DMS 273 treated with DMSO at 0.1 percent for 48 hours (cell line): ENCODE data around the gene PIK3AP1.
"Not testable (repeated sequence)": the region's sequence is repeated elsewhere in the genome, so short reads cannot be mapped to it uniquely, and the experiment has no call there.

Experiments used
- DNase-seq: peaks from one replicate; lab custom pipeline; 2025; lab: John Stamatoyannopoulos, UW

Gene PIK3AP1, protein sequence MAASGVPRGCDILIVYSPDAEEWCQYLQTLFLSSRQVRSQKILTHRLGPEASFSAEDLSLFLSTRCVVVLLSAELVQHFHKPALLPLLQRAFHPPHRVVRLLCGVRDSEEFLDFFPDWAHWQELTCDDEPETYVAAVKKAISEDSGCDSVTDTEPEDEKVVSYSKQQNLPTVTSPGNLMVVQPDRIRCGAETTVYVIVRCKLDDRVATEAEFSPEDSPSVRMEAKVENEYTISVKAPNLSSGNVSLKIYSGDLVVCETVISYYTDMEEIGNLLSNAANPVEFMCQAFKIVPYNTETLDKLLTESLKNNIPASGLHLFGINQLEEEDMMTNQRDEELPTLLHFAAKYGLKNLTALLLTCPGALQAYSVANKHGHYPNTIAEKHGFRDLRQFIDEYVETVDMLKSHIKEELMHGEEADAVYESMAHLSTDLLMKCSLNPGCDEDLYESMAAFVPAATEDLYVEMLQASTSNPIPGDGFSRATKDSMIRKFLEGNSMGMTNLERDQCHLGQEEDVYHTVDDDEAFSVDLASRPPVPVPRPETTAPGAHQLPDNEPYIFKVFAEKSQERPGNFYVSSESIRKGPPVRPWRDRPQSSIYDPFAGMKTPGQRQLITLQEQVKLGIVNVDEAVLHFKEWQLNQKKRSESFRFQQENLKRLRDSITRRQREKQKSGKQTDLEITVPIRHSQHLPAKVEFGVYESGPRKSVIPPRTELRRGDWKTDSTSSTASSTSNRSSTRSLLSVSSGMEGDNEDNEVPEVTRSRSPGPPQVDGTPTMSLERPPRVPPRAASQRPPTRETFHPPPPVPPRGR

DNA sequence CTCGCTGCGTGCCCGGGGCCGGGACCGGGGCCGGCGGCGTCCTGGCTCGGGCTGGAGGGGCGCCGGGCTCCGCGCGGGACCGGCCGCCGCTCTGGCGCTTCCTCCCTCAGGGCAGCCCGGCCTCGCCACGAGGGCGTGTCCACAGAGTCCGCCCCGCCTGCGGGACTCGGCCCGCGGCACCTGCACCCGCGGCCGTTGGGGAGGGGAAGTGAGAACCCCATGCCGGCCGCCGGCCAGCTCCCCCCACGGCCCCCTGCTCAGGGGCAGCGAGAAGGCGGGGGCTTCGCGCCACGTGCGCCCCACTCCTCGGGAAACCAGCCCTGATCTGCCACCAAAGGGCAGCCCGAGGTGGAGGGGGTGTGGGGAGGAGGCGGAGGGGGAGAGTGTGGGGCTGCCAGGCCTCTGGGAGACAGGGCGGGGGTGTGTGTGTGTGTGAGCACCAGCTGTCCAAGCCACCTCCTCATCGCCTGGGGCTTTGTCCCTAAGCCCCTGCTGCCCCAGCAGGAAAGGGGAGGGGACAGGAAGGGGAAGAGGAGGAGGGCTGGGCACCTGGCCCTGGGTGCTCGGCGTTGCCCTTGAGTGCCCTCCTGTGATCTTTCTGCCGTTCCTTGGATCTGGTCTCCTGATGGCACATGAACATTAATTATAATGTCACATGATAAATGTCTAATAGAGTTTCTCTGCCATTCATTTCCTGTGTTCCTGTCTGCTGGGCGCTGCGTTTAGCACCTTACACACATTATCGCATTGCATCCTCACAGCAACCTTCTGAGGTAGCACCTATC, at the start of gene PIK3AP1:
TSS of gene PIK3AP1 (minus strand) at position 93 of the 785 bp plus-strand sequence. CDS start 120 bp downstream, outside the sequence.
- peak; percentile 39 for DNase-seq

DNA sequence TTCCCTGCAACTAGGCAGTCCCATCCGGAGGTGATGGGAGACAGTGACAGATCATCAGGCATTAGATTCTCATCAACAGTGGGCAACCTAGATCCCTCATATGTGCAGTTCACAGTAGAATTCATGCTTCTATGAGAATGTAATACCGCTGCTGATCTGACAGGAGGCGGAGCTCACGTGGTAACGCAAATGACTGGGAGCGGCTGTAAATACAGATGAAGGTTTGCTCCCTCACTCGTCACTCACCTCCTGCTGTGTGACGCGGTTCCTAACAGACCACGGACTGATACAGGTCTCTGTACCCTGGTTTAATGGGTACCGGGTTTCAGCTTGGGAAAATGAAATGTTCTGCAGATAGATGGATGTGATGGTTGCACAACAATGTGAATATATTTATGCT, 47.8 kb upstream of the PIK3AP1 start:
- DNase-seq, result no peak

DNA sequence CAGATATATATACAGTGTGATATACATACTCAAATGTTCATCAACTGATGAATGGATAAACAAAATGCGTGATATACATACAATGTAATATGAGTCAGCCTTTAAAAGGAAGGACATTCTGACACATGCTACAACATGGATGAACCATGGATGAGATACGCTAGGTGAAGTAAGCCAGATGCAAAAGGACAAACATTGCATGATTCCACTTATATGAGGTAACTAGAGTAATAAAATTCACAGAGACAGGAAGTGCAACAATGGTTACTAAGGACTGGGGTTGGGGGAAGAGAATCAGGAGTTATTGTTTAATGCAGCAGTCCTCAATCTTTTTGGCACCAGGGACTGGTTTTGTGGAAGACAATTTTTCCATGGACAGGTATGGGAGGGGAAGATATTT, 47.3 kb upstream of the PIK3AP1 start:
- DNase-seq, result no peak

DNA sequence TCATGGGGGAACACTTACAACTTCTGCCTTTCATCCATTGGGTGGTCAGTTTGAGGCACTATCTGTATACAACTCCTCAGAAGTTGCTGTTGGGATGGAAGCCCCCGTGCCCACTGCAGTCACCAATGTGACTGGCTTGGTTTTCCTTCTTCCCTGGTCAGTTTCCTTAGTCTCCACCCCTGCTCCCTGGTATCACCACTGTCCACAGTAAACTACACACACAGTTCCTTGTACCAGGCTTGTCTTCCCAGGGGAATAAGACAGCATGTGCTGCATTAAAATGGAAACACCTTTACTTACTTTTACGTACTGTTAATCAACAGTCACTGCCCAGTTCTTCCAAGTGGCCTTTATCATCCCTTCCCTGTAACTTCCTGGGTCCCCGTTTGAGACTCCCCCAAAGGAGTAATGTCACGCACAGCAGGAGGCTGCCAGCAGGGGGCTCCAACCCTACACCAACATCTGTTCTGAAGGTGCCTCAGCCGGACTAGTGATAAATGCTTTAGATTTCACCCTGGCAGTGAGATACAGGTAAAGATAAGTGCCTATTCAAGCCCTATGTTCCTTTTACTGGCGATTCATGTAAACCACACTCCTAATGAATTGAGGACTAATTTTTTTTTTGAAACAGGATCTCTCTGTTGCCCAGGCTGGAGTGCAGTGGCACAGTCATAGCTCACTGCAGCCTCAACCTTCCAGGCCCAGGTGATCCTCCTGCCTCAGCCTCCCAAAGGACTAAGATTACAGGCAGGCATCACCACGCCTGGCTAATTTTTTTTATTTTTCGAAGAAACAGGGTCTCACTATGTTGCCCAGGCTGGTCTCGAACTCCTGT, 45.3 kb upstream of the PIK3AP1 start:
- peak; percentile 42 for DNase-seq

DNA sequence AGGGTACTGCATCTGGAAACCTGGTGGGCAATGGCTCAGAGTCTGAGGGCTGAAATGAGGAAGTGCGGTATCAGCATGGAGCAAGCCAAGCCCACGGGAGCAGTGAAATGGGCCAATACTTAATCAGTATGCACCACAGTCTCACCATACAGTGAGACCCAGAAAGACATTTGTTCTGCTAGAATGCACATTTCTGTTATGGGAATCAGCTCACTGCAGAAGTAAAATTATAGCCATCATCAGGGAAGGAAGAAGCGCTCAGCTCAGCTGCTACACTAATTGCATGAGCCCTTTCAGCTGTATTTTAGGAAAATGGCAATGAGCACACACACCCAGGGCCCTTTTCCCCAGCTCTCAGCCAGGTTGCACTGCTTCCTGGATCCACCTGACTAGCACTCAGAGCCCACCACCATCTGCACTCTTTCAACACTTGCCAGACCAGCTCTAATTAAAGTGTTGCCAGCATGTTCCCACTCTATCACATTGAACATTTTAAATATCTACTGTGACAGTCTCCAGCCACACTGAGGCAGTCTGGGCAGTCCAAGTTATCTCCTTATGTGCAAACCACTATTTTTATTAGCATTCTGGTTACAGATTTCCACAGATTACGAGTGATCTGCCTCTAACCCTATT, 44.2 kb upstream of the PIK3AP1 start:
- DNase-seq, result no peak

DNA sequence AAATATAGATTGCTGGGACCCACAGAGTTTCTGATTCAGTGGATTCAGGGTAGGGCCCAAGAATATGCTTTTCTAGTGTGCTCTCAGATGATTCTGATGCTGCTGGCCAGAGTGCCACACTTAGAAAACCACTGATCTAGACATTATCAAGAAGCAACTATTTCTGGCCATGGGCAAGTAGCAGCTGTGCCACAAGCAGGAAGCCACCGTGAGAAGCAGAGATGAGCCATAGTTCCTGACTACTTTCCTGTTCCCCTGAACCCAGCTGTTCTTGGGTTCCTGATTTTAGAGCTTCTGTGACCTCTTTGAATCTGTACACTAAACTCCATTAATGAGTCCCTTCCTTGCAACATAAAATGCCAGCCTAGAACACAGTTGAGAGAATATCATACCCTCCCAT, 38.1 kb upstream of the PIK3AP1 start:
- no peak for DNase-seq

DNA sequence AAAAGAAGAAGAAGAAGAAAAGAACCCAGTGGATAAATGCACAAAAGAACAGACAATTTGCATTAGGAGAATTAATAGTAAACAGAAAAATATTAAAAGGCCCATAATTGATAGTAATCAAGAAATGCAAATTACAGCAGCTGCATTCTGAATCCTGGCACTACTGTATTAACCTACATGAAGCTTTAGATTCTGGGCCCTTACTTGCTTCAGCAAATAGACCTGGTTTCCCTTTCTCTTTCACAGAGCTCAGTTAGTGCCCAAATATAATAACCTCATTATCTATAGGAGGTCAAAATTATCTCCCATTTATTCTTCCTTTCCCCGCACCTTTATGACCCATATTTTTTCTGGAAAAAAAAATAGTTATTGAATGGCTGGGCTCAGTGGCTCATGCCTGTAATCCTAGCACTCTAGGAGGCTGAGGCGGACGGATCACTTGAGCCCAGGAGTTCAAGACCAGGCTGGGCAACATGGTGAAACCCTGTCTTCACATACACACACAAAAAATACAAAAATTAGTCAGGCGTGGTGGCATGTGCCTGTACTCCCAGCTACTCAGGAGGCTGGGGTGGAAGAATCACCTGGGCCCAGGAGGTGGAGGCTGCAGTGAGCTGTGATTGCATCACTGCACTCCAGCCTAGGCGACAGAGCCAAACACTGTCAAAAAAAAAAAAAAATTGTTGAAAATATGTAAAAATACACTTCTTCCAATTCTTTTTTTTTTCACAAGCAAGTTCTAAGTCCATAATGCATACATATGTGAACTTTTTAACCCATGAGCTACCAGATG, 36.0 kb upstream of the PIK3AP1 start:
- no peak for DNase-seq

DNA sequence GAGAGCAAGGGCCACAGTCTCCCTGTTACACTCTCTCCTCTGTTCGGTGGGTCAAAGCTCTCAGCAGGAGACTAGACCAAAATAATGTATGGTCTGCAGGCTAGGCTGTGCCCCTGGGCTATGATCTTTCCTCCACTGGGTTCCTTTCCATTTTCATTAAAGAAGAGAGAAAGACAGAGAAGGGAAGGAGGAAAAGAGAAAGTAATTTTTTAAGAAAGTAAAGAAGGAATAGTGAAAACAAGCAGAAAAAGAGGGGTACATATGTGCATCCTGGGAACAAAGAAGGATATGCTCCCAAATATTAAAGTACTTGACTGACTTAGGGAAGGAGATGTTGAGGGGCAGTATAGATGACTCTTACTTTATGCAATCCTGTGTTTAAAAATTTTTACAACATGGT, 33.6 kb upstream of the PIK3AP1 start:
- no peak for DNase-seq

DNA sequence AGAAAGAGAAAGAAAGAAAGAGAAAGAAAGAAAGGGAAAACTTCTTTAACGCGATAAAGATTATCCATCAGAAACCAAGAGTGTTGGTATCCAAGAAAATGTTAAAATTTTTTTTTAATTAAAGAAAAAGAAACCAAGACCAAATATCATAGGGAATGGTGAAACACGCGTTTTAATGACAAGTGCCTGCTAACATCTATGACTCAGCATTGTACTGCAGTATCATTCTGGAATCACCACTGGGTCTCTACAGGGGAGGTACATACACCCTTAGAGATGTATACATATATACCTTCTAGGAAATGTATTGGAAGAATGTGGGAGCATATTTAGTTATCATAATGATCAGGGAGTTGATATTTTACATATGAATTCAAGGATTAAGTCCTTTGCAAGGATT, 32.1 kb upstream of the PIK3AP1 start:
- no peak for DNase-seq

DNA sequence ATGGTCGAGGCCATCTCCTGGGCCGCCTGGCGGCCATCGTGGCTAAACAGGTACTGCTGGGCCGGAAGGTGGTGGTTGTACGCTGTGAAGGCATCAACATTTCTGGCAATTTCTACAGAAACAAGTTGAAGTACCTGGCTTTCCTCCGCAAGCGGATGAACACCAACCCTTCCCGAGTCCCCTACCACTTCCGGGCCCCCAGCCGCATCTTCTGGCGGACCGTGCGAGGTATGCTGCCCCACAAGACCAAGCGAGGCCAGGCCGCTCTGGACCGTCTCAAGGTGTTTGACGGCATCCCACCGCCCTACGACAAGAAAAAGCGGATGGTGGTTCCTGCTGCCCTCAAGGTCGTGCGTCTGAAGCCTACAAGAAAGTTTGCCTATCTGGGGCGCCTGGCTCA, 30.0 kb upstream of the PIK3AP1 start:
- DNase-seq, result not testable (repeated sequence)

DNA sequence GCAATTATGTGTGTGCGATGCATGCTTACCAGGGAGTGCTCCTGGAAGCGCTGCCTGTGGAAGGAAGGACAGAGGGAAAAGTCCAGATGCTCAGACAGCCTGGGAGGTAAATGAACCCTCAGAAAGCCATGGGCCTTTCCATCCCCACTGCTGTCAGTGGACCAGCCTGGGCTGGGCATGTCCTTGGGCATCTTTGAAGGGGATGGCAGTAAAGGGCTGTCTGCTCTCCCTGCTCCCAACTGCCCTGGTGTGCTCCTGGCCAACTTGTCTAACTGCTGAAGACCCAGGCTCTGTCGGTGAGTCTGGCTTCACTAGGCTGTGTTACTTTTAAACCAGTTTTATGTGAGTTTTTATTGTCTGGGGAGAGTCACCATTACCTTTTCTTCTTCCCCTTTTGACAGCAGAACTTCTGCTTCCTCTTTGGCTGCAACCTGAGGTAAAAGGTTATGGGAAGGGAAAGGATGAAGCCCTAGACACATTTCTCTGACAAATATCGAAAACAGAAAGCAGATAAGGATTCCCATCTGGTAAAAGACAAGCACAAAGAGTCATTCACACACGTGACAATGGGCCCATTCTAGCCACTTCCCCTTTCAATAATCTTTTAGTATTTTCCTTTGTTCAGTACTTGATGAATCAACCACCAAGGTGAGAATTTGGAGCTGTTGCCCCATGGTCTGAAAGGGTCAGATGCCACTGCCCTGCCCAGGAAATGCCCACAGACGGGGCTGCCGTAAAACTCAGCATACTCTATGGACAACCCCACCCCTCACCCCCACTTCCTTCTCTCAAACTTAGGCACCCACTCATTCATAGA, 27.6 kb upstream of the PIK3AP1 start:
- no peak for DNase-seq

DNA sequence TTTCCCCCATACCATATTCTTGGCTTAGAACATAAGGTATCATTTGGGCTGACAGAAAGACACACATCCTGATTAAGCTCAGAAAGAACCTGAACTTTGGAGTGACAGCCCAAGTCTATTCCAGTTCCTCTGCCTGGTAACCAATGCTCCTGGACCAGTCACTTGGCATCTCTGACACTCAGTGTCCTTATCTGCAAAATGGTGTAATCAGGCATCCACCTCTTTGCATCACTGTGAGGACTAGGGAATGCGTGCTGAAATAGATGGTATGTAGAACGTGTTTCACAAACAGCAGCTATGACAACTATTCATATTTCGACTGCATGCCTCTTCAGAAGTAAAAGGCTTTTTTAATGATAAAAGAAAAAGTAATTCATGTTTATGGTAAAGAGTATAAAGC, 26.2 kb upstream of the PIK3AP1 start:
- DNase-seq, result no peak

DNA sequence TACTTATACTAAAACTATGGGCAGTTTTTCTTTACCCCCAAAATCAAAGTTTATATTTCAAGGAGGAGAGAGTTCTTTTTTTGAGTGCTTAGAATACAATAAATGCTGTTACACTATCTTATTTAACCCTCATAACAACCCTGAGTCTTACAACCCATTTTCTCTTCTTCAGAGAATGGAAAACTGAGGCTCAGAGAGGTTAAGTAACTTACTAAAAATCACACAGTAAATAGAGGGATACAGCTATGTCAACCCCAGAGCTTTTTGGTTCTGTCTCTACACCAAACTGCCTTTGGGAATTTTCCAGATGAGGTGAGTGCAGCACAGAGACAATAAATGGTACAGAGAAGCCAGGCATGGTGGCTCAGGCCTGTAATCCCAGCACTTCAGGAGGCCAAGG, 25.6 kb upstream of the PIK3AP1 start:
- DNase-seq, result no peak

DNA sequence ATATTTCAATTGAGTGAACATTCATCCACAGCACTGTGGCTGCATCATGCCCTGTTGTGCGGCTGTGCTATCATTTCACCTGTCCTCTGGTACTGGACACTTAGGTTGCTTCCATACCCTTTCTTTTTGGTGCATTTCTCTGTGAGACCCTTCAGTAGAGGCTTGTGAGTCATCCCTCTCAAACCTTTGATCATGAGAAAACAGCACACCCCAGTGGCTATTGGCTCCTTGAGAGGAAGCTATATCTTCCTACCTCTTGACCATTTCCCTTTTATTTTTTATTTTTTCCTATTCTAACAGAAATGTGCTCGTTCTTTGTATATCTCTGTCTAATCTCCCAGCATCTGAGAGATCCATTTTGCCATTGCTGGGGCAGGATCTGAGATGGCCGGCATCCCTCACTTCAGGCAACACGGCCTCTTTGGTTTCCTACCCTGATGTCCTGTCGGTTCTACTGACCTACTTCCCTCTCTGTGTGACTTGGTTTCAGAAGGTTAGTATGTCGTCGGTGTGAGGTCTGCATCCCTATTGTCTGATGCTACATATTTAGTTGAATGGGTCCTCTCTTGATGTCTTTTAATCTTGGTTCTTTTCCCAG, 23.8 kb upstream of the PIK3AP1 start:
- DNase-seq, result no peak

DNA sequence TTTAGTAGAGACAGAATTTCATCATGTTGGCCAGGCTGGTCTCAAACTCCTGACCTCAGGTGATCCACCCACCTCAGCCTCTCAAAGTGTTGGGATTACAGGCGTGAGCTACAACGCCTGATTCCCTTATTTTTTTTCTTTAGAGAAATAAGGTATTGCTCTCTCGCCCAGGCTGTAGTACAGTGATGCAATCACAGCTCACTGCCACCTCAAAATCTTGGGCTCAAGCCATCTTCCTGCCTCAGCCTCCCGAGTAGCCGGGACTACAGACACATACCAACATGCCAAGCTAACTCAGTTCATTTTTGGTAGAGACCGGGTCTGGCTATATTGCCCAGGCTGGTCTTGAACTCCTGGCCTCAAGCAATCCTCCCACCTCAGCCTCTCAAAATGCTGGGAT, 21.2 kb upstream of the PIK3AP1 start:
- DNase-seq, result not testable (repeated sequence)

DNA sequence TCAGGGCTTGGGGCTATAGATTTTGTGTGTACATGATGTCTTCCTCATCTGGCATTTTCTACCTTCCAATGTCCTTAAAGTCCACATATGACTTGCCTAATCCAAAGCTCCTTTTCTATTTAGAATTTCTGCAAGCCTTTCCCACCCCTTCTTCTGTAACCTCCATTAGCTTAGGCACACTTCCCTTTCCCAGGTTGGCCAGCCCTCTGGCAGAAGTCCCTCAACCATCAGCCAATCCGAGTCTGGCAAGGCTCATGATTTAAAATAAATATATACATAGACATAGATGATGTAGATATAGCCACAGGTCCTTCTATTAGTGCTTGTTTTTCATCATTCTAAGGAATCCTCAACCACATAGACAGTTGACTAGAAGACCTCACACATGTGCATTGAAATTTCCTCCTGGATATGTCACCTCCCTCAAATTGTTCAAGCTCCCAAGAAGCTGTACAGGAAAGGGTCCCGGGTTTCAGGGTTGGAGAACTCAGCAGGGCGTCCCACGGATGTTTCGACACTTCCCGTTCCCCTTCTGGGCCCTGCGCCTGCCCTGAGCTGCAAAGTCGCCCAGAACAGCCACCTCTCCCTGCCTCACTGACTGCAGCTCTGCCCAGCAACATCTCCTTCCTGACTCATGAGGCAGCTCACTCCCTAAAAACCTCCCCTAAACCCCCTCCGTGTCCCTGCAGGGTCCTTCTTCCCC, 20.4 kb upstream of the PIK3AP1 start:
- DNase-seq, result no peak

DNA sequence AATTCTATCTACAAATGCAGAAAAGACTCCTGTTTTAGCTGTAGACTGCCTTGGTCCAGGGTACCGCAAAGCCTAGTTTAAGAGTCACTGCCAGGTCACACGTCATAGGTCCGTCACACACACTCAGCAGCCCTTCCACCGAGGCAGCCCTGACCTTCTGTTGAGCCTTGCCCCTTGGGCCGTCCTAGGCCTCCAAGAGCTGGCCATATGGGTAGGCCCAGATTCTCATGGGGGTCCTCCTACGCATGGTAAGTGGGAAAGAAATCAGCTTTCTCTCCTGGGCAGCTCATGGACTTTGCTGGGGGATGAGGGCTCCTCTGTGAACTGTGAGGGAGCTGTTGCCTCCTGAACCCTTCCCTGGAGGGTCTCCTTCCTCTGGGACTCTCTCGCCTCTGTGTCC, 19.8 kb upstream of the PIK3AP1 start:
- no peak for DNase-seq

DNA sequence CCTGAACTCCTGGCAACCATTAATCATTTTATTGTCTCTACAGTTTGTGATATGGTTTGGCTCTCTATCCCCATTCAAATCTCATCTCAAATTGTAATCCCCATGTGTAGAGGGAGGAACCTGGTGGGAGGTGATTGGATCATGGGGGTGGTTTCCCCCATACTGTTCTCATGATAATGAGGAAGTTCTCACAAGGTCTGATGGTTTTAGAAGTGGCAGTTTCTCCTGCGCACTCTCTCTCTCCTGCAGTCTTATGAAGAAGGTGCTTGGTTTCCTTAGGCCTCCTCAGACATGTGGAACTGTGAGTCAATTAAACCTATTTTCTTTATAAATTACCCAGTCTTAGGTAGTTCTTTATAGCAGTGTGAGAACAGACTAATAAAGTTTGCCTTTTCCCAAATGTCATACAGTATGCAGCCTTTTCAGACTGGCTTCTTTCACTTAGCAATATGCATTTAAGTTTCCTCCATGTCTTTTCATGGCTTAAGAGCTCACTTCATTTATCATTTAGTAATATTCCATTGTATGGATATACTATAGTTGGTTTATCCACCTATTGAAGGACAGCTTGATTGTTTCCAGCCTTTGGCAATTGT, 17.1 kb upstream of the PIK3AP1 start:
- DNase-seq, result not testable (repeated sequence)
